ENCODE measurements around the gene GBF1.
A peak's percentile ranks its signal among the peaks of the same experiment; 100 is the strongest.

GBF1 gene

DNA sequence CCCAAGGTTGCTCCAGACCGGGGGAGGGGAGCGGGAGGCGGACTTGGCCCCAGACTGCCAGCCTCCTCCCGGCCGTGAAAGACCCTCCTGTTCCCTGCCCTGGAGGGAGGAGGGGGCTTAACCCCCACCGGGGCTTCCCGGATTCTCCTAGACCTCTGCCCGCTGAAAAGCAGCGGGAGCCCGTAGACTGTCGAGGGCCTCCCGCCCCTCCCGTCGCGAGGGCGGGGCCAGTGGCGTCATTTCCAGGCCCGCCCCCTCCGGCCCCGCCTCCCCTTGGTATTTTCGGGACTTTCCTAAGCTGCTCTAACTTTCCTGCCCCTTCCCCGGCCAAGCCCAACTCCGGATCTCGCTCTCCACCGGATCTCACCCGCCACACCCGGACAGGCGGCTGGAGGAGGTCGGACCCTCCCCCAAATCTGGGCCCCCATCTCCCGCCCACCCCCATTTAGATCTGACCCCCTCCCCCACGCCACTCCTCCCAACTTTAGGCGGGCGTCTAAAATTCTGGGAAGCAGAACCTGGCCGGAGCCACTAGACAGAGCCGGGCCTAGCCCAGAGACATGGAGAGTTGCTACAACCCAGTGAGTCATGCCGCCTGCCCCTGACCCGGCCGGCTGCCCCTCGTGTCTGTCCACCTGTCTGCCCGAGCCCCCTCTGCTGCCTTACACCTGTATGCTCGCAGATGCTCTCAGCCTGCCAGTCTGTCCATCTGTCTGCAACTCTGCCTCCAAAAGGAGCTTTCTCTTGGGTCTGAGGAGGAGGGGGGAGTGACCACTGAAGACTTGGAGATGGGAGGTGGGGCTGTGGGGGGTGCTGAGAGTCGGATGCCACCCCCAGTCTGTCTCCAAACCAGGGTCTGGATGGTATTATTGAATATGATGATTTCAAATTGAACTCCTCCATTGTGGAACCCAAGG lies 150.3 kb downstream of the GBF1 start, which contains the start of gene NFKB2:
TSS of gene NFKB2 (plus strand) at position 306 of the 917 bp plus-strand sequence. CDS start at position 561, 255 bp downstream.
- DNase-seq, result peak; percentile 93

DNA sequence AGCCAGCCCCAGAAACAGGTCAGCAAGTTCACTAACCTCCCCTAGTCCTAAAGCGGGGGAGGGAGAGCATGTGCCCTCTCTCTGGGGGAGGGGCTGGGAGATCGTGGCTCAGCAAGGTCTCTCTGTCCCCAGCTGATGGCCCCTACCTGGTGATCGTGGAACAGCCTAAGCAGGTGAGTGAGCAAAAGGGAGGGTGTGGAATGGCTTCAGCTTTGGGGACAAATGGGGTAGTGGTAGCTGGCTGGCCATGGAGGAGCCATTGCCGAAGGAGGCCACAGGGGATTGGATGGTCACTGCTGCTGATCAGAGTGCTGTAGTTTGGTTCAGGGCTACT lies 151.0 kb downstream of the GBF1 start:
- no peak for DNase-seq

DNA sequence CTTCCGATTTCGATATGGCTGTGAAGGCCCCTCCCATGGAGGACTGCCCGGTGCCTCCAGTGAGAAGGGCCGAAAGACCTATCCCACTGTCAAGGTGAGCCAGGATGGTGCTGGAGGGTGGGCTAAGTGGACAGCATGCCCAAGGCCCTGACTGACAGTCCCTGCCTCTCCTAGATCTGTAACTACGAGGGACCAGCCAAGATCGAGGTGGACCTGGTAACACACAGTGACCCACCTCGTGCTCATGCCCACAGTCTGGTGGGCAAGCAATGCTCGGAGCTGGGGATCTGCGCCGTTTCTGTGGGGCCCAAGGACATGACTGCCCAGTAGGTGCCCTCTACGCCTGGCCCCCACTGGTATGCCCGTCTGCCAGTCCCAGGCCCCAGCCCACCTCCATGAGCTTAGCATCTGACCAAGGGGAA lies 151.4 kb downstream of the GBF1 start:
- DNase-seq, result no peak

DNA sequence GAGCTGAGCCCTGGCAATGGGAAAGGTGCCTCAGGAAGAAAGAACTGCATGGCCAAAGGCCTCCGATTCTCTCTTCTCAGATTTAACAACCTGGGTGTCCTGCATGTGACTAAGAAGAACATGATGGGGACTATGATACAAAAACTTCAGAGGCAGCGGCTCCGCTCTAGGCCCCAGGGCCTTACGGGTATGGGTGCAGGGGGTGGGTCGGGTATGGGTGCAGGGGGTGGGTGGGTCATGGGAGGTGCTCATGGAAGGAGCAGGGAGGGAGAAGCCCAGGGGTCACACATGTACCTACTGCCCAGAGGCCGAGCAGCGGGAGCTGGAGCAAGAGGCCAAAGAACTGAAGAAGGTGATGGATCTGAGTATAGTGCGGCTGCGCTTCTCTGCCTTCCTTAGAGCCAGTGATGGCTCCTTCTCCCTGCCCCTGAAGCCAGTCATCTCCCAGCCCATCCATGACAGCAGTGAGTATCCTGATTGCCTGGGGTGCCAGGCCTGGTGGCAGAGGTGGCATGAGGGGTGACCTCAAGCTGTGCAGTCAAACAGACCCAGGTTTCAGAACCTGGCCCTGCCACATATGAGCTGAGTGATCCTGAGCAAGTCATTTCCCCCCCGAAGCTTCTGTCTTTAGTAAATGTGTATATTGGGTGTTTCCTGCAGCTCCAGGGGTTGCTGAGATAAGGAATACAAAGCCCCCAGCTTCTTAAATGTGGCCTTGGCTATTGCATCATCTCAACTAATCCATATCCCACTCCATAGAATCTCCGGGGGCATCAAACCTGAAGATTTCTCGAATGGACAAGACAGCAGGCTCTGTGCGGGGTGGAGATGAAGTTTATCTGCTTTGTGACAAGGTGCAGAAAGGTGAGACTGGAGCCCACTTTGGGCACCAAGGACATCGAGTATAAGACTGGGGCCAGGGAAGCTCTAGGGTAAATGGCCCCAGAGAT lies 152.2 kb downstream of the GBF1 start:
- no peak for DNase-seq

- DNase-seq, result no peak
Measured at GRCh38 chr10:102398172-102399020, 153.1 kb downstream of the GBF1 start.

- DNase-seq, result peak; percentile 94
Measured at GRCh38 chr10:102399217-102400021, 154.1 kb downstream of the GBF1 start.

DNA sequence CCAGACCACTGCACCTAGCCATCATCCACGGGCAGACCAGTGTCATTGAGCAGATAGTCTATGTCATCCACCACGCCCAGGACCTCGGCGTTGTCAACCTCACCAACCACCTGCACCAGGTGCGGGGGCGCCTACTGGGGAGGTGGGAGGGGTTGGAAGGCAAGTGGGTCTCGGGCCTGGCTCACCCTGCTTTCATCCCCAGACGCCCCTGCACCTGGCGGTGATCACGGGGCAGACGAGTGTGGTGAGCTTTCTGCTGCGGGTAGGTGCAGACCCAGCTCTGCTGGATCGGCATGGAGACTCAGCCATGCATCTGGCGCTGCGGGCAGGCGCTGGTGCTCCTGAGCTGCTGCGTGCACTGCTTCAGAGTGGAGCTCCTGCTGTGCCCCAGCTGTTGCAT lies 154.7 kb downstream of the GBF1 start:
- no peak for DNase-seq

DNA sequence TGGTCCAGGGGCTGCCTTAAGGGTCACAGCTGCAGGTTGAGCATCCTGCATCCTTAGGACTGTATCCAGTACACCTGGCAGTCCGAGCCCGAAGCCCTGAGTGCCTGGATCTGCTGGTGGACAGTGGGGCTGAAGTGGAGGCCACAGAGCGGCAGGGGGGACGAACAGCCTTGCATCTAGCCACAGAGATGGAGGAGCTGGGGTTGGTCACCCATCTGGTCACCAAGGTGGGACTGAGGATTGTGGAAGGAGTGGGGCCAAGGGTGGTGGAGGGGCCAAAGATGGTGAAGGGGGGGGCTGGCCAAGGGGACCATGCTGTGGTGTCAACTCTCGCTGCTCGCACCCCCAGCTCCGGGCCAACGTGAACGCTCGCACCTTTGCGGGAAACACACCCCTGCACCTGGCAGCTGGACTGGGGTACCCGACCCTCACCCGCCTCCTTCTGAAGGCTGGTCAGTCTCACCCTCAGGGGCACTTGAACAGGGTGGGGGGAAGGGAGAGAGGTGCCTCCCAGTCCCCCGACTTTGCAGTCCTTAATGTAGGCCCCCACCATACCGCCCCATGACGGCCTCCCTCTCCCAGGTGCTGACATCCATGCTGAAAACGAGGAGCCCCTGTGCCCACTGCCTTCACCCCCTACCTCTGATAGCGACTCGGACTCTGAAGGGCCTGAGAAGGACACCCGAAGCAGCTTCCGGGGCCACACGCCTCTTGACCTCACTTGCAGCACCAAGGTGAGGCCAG lies 155.4 kb downstream of the GBF1 start:
- no peak for DNase-seq

- DNase-seq, result no peak
Measured at GRCh38 chr10:102401342-102401654, 156.0 kb downstream of the GBF1 start.

DNA sequence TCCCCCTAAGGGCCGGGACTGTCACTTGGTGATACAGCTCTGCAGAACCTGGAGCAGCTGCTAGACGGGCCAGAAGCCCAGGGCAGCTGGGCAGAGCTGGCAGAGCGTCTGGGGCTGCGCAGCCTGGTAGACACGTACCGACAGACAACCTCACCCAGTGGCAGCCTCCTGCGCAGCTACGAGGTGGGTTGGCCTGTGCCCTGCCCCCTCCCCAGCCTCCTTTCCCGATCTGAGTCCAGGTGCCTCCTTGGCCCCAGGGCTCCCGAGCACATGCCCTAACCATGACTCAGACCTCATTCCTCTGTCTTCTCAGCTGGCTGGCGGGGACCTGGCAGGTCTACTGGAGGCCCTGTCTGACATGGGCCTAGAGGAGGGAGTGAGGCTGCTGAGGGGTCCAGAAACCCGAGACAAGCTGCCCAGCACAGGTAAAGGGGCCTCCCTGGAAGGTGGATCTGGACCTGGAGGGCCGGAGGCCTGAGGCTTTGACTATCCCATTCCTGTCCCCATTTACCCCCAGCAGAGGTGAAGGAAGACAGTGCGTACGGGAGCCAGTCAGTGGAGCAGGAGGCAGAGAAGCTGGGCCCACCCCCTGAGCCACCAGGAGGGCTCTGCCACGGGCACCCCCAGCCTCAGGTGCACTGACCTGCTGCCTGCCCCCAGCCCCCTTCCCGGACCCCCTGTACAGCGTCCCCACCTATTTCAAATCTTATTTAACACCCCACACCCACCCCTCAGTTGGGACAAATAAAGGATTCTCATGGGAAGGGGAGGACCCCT lies 156.6 kb downstream of the GBF1 start:
- DNase-seq, result peak; percentile 49

DNA sequence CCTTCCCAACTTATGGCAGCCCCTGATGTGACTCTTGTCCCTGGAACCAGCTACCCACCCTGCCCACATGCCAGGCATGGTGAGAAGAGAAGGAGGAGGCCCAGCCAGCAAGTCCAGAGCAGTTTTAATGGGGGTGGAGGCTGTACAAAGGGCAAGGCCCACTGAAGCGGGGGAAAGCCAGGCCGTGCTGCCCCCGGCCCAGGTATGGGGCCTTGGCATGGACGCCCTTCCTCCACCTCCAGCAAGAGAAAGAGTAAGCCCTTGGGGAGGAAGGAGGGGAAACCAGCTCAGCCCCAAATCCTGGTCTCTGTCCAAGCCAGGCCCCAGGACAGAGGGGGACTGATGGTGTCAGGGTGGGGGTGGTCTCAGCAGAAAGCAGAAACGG lies 157.2 kb downstream of the GBF1 start:
- DNase-seq, result no peak

GRCh38 chr10:102403115-102403514 lies 157.8 kb downstream of the GBF1 start:
- DNase-seq, result no peak

- no peak for DNase-seq
Measured at GRCh38 chr10:102404361-102405107, 159.2 kb downstream of the GBF1 start.

DNA sequence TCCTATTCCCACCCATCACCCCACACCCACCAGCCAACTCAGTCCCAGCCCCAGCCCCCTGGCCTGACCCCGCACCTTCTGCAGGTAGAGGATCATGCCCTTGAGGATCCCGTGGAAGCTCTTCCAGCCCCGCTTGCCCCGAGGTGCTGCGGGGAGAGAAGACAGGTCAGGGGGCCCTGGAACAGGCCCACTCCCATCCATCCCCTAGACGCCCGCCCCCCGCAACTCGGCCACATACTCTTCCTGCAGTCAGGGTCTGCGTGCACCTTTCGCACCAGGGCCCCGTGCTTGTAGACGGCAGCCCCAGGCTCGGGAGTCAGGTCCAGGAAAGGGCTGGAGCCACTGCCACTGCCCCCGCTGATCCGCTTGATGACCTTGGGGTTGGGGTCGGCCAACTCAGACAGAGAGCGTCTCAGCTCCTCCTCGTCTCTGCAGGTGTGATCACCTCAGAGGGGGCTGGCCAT lies 159.8 kb downstream of the GBF1 start:
- DNase-seq, result no peak

DNA sequence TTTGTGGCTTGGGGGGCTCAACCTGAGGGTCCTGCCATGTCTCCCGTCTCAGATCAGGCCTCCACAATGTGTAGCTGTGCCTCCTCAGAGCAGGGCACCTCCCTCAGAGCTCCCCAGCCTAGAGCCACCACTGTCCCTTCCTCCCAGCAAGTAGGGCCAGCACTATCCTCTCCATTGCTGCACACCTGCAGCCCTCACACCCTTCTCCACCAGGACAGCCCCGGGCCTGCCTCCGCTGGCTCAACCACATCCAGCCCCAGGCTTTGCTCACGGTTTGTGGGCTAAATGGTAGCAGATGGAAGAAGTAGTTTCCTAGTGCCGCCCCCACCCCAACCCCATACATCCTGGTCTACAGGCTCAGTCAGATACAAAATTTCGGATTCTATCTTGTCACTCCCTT lies 160.3 kb downstream of the GBF1 start:
- DNase-seq, result no peak

DNA sequence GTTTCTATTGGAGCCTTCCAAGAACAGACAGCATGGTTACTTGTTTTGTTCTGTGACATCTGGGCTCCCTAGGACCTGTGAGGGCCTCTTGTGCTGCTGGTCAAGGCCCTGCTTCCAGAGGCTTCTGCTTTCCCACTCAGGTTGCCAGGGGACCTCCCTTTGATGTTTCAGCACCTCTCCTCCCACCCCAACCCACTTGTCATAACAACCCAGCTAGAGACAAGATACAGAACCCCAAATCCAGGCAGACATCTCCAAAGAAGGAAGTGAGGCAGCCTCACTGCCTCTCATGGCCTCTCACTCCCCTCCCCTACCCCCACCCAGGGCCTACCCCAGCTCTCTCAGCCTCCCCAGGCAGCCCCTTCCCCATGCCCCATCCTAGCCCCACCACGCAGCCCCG lies 161.5 kb downstream of the GBF1 start:
- no peak for DNase-seq

DNA sequence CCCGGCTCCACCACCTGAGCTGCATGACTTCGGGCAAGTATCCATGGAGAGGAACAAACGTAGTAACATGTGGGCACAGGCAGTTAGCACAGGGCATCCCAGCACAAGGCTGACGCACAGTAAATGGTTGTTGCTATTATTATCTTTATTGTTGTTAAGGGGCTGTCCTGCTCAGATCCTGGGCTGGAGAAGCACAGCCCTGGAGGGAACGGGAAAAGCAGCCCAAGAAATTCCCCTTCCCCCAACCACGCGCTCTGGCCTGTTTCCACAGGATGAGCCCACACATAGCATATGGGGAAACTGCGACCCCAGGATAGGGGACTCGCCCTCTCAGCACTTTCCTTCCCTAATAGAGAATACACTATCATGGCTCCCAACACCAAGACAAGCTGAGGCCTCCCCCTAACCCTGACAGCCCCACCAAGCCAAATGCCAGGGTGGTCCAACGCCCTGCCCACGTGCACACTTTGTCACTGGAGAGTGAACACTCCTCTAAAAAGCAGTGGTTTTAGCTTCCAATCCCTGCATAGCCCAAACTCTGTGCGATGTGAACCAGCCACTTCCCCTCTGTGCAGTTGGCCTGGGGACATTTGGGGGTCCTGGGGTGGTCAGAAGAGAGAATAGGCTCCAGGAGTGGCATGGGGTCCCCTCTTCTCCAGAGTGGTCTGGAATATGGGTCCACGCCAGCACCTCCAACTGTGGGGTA lies 162.2 kb downstream of the GBF1 start:
- no peak for DNase-seq

GRCh38 chr10:102408131-102408727 lies 162.9 kb downstream of the GBF1 start:
- no peak for DNase-seq
